KMS-11 (cell line): ENCODE measurements around the gene PDE4A.
A peak's percentile ranks its signal among the peaks of the same experiment; 100 is the strongest.

Experiments used
- H2AFZ ChIP-seq: fragments of 200-600 bp; sonication (generic); 2 replicates; pipeline ENCODE4 v1.6.1; 2016; ENCODE audit warnings: antibody characterized with exemption, mixed run types, low read depth
- H3K27ac ChIP-seq: fragments of 200-600 bp; sonication (generic); 2 replicates; pipeline ENCODE4 v1.6.1; 2016; ENCODE audit warnings: mild to moderate bottlenecking, mixed run types
- H3K27me3 ChIP-seq: fragments of 200-600 bp; sonication (generic); 2 replicates; pipeline ENCODE4 v1.6.1; 2017; ENCODE audit warnings: mild to moderate bottlenecking, low read depth, mixed run types, moderate library complexity; ENCODE audit not compliant: insufficient read depth
- H3K36me3 ChIP-seq: fragments of 200-600 bp; sonication (generic); 2 replicates; pipeline ENCODE4 v1.6.1; 2017; ENCODE audit warnings: mild to moderate bottlenecking, mixed run types; ENCODE audit not compliant: insufficient read depth
- H3K4me1 ChIP-seq: fragments of 200-600 bp; sonication (generic); 2 replicates; pipeline ENCODE4 v1.6.1; 2016; ENCODE audit warnings: mild to moderate bottlenecking, low read depth, mixed run types; ENCODE audit not compliant: poor library complexity, severe bottlenecking
- H3K4me2 ChIP-seq: fragments of 200-600 bp; sonication (generic); 2 replicates; pipeline ENCODE4 v1.7.0; 2016; ENCODE audit warnings: mild to moderate bottlenecking, mixed run types
- H3K4me3 ChIP-seq: fragments of 200-600 bp; sonication (generic); IDR thresholded peaks from 2 replicates; pipeline ENCODE4 v1.6.1; 2017; ENCODE audit warnings: low read depth, low read length, mixed read lengths; ENCODE audit not compliant: insufficient read depth
- H3K79me2 ChIP-seq: fragments of 200-600 bp; sonication (generic); 2 replicates; pipeline ENCODE4 v1.6.1; 2016; ENCODE audit warnings: low read depth, mixed run types; ENCODE audit not compliant: insufficient read depth
- H3K9ac ChIP-seq: fragments of 200-600 bp; sonication (generic); 2 replicates; pipeline ENCODE4 v1.6.1; 2016; ENCODE audit warnings: mild to moderate bottlenecking, mixed run types
- H4K20me1 ChIP-seq: fragments of 200-600 bp; sonication (generic); 2 replicates; pipeline ENCODE4 v1.6.1; 2016; ENCODE audit warnings: mild to moderate bottlenecking, mixed run types; ENCODE audit not compliant: insufficient read depth
- TF ChIP-seq, protein P1 (sequence below): fragments of 200-600 bp; sonication (generic); conservative IDR thresholded peaks from 2 replicates; pipeline ENCODE4 v1.6.1; 2017; ENCODE audit warnings: low read depth, mild to moderate bottlenecking, antibody characterized with exemption, low read length, moderate library complexity, mixed read lengths

PDE4A gene

GRCh38 chr19:10388957-10389356, 31.4 kb upstream of the PDE4A start:
- Histone ChIP-seq H4K20me1 (no peaks in the 10 kb centered on the region), H3K4me2 (no peak overlapping the region)

GRCh38 chr19:10389863-10390262, 30.5 kb upstream of the PDE4A start:
- no peak overlapping the region for H2AFZ ChIP-seq
- H3K27me3 ChIP-seq, result no peaks in the 10 kb centered on the region
- peaks cover 30% of the 10 kb centered on the region for H3K4me1 ChIP-seq
- H3K36me3 ChIP-seq, result no peaks in the 10 kb centered on the region; the same call in 1 of the 2 replicates
- H3K4me2 ChIP-seq, result no peak overlapping the region
- no peak overlapping the region for H3K27ac ChIP-seq
- TF ChIP-seq, protein P1, sequence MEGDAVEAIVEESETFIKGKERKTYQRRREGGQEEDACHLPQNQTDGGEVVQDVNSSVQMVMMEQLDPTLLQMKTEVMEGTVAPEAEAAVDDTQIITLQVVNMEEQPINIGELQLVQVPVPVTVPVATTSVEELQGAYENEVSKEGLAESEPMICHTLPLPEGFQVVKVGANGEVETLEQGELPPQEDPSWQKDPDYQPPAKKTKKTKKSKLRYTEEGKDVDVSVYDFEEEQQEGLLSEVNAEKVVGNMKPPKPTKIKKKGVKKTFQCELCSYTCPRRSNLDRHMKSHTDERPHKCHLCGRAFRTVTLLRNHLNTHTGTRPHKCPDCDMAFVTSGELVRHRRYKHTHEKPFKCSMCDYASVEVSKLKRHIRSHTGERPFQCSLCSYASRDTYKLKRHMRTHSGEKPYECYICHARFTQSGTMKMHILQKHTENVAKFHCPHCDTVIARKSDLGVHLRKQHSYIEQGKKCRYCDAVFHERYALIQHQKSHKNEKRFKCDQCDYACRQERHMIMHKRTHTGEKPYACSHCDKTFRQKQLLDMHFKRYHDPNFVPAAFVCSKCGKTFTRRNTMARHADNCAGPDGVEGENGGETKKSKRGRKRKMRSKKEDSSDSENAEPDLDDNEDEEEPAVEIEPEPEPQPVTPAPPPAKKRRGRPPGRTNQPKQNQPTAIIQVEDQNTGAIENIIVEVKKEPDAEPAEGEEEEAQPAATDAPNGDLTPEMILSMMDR, result no peak
- H3K79me2 ChIP-seq, result no peaks in the 10 kb centered on the region
- no peaks in the 10 kb centered on the region for H4K20me1 ChIP-seq
- no peak overlapping the region for H3K4me3 ChIP-seq
- no peak overlapping the region for H3K9ac ChIP-seq

More at GRCh38 chr19:10388957-10389356, 31.4 kb upstream of the PDE4A start:
- Histone ChIP-seq H3K27ac (no peak overlapping the region), H3K9ac (no peak overlapping the region), H3K27me3 (no peaks in the 10 kb centered on the region), H3K4me1 (peaks cover 30% of the 10 kb centered on the region), H3K79me2 (no peaks in the 10 kb centered on the region), H3K4me3 (no peak overlapping the region), H2AFZ (no peak overlapping the region), H3K36me3 (no peaks in the 10 kb centered on the region; the same call in 1 of the 2 replicates)
- TF ChIP-seq, protein P1, result peak; percentile 99

DNA sequence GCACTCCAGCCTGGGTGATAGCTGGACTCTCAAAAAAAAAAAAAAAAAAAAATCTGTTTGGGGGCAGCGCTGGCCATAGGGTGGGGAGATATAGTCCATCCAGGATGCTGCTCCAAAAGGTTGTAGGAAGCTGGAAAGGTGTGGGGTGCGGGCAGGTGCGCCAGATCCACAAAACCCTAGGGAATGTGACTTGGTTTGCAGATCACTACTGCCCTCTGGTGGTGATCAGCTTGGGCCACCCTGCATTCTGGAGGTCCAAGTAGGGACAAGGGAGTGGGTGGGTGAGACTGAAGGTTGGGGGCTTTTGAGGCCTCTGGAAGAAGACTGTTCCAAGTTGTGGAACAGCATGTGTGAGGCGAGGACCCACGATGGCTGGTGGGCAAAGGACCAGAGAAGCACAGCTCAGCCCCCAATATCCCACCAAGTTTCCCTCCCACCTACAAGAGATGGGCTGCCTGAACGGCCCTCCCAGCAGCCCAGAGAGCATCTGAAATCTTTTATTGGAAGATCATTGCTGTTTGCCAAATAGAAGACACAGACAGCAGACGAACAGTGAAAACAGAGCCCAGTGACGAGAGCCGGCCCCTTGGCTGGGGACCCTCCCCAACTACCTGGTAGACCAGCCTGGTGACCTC, 29.6 kb upstream of the PDE4A start:
- no peak overlapping the region for H3K4me2 ChIP-seq
- no peaks in the 10 kb centered on the region for H4K20me1 ChIP-seq
- H3K9ac ChIP-seq, result no peak overlapping the region
- H3K4me3 ChIP-seq, result no peak overlapping the region
- H2AFZ ChIP-seq, result no peak overlapping the region
- no peaks in the 10 kb centered on the region for H3K27me3 ChIP-seq
- H3K4me1 ChIP-seq, result peaks cover 28% of the 10 kb centered on the region
- H3K36me3 ChIP-seq, result no peaks in the 10 kb centered on the region; the same call in 1 of the 2 replicates
- TF ChIP-seq, protein P1, result peak; percentile 91
- H3K27ac ChIP-seq, result no peak overlapping the region
- H3K79me2 ChIP-seq, result no peaks in the 10 kb centered on the region

- H2AFZ ChIP-seq, result no peak overlapping the region
- no peak overlapping the region for H3K9ac ChIP-seq
Measured at GRCh38 chr19:10392120-10392519, 28.2 kb upstream of the PDE4A start.

More at GRCh38 chr19:10392120-10392519, 28.2 kb upstream of the PDE4A start:
- no peak overlapping the region for H3K4me2 ChIP-seq
- peaks cover 15% of the 10 kb centered on the region for H3K4me1 ChIP-seq
- H3K79me2 ChIP-seq, result no peaks in the 10 kb centered on the region
- H4K20me1 ChIP-seq, result no peaks in the 10 kb centered on the region
- TF ChIP-seq, protein P1, result no peak
- no peaks in the 10 kb centered on the region for H3K27me3 ChIP-seq
- no peak overlapping the region for H3K4me3 ChIP-seq
- H3K27ac ChIP-seq, result no peak overlapping the region
- no peaks in the 10 kb centered on the region; the same call in 1 of the 2 replicates for H3K36me3 ChIP-seq
